SIG-M5 (cell line): ENCODE data around the gene RPP30.
"Not testable (repeated sequence)": the region's sequence is repeated elsewhere in the genome, so short reads cannot be mapped to it uniquely, and the experiment has no call there.

Experiments used
- DNase-seq: peaks from one replicate; lab custom pipeline; 2025; lab: John Stamatoyannopoulos, UW

The RPP30 gene

DNA sequence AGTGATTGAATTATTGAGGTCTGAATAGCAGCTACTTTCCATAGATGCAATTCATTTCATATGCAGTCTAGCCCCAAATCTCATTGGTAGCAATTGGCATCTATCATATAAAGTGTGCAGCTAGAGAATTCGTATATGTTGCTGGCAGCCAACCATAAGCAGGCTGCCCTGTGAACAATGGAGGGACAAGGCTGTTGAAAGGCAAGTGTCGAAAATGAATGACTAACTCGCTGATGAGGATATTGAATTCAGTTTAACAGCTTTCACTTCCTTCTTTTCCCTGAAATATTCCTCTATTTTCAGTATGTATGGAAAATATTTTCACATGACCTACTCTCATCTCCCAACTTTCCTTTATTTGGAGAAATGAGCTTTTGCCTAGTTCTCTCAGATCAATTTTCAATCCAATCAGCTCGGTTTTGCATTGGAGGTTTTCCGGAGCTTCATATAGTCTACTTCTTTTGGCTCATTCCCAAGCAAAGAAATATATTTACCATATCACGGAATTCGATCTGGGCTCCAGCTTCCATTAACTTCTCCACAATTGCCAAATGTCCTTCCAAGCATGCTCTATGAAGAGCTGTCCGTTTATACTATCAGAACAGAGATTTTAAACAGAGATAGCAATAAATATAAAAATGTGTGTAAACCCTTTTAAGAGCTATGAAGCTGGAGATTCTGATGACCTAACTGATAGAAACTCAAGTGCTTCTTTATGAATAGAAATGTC, 45.6 kb downstream of the RPP30 start:
- no peak for DNase-seq

DNA sequence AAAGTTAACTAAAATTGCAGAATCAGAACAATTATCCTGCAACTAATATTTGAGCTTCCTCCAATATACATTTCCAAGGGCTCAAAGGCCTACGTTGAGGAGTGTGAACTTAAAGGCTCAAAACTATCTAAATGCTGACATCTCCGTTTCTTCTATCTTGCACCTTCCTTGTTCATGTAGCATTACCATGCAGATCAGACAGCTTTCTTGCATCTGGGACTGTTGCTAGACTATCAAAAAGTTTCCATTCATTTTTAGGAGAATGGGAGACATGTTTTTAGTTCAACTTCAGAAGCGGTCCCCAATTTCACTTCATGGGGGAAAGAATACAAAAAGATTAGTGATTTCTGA, 46.2 kb downstream of the RPP30 start:
- DNase-seq: no peak

DNA sequence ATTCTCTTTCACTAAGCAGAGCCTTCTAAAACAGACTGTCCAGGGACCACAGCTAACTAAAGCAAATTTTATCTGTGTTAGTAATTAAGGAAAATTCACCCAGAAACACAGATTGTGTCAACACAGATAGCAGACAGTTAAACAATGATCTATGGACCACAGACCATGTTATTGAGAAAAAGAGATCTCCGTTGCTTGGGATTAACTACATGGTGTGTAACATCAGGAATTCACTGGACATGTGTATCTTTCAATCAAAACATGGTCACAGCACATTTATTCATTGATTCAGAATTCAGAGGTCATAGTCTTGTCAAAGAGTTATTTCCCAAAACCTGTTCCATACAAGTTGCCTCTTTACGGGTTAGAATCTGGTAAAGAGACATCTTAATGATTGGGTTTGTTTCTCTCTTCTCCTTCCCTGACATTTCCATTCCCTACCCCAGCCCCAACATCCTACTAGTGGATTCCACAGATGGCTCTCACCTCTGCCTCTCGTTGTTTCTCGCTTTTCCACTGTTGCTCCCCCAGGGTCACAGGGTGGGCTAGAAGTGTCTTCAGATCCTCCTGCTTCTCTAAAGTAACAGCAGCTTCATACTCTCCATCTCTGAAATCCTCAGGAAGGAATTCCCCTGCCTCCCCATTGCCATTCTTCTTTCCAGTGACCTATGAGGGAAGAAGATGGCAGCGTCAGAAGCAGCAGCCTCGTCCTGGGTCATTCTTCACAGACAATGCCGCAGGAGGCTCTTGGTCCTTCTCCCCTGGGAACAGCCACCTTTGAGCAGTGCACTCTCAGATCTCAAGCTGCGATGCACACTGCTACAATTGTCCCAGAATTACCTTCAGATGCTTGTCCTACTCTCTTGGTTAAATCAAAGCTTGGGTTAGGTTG, 48.2 kb downstream of the RPP30 start:
- DNase-seq: no peak

DNA sequence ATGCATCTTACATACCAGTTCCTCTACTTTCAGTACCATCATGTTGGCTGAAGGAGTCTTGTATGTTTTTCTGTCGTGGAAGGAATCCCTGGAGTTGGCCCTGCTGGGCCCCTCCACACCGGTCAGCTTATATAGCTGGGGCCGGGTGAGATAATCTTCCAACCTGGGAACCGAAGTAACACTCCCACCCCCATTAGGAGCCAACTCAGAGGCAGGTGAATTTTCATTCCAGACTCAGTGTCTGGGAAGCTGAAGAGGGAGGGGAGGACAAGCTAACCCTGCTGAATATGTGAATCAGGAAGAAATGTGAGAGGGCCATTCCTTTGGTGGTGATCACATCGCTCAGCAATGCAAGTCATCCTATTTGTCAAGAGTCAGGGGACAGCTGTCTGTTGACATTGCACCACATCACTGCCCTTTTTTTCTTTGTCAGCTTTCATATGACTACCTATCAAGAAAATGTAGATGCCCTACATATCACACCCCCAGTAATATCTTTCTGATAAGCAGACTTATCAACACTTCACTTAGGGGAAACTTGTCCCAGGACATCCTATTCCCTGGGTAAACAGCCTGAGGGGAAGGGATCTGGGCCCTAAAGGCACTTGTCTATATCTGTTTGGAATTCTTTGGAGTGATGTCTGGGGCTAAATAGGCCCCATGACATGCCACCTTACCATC, 49.4 kb downstream of the RPP30 start, which contains the start of gene ANKRD1:
ANKRD1 (minus strand) TSS at position 102 of the 681 bp plus-strand sequence; CDS start at position 42, 60 bp downstream.
- DNase-seq: no peak

DNA sequence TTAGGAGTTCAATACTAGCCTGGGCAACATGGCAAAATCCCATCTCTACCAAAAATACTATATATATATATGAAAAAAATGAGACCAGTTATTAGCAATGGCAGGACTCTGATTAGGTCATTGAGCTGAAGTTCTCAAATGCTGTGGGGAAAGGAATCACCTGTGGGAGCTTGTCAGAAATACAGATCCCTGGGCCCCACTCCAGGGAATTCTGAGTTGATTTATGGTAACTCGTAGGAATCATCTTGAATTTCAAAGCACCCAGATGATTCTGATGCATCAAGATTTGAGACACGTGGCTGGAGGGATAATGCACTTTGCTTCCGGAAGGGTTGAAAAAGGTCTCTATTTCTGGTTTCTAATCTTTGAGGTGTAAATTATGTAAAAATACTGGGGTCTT, 50.1 kb downstream of the RPP30 start:
- no peak for DNase-seq

DNA sequence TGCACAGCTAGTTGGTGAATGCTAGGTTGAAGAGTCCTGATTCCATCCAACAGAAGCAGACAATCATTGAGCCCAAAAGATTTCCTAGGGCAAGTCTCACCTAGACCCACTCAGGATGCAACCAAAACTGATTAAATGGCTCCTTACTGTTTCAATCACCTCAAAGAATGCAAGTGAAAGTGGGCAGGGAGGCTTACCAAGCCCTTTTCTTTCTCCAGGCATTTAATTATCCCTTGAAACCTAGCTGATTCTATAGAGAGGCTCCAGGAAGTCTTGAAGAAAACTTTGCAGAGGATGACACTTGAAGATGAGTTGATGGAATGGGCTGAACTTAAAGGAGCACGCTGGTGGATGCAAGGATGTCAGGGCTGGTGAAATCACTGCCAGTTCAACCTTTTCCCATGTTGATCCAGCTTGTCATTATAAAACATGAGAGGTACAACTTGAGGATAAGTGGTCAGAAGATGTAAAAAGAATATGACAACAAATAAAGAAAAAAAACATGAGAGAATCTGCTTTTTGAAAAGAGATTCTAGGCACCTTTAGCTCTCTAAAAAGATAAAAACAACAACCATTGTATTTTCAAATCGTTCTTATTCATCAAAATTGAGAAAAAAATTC, 51.4 kb downstream of the RPP30 start:
- no peak for DNase-seq

DNA sequence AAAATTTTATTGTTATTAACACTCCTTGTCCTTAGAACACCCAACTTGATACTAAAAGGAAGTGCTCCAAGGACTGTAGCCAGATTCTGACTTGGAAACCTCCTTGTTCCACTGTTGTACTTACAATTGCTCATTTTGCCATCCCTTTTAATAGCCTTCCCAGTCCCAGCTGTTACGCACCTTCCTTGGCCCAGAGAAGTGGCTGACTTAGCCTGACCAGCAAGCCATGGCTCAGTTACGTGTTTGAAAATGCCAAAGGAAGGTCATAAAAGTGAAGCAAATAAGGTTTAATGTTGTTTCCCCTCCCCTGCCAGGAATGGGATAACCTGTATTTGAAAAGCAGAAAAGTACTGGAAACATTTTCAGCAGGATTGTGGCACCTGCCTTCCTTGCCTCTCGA, 52.8 kb downstream of the RPP30 start:
- DNase-seq: no peak

DNA sequence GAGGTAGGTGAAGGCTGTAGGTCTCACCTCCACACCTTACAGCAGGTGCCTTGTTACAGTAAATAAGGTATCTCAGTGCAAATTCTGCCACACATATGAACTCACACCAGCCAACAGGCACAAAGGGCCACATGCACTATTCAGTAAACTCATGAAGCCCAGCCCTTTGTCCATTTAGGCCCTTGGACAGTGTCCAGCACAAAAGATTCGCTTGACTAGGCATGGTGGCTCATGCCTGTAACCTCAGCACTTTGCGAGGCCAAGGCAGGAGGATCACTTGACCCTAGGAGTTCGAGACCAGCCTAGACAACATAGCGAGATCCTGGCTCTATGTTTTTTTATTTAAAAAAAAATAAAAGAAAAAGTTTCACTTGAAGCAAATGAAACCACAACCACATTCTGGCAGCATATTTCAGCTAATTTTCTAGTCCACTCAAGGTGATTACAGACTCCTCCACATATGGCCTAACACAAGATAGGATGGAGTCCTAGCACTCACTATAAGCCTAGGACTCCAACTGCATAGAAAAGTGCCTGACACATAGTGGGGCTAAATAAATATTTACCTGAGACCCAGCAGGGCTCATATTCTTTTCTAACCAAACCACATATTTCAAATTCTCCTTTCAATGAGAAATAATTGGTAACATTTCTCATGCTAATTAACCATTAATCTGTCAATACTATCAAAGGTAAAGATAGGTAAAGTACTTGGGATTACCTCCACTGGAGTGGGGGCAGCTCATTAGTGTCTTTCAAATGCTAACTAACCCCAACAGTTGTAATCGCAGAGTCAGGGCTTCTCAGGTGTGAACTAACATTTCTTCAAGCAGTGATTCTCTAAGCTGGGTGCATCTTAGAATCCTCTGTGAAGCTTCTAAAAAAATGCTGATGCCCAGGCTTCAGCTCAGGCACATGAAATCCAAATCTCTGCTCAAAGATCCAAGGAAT, 53.6 kb downstream of the RPP30 start:
- no peak for DNase-seq

DNA sequence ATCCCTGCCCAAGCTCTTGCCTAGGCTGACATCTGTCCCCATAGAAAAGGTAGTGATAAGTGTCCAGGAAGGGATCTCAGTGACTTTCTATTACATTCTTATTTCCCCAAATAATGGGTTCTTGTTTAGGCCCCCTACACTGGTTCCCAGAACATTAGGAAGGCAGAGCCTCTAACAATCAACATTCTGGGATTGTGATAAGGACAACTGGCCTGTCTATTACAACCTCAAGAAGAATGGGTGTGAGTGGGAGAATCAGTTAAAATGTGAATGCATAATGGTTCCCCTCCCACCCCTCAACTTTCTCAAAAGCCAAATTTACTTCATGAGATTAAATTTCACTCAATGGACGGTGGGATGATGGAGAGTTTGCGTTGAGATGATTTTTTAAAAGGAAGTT, 55.5 kb downstream of the RPP30 start:
- DNase-seq: no peak

DNA sequence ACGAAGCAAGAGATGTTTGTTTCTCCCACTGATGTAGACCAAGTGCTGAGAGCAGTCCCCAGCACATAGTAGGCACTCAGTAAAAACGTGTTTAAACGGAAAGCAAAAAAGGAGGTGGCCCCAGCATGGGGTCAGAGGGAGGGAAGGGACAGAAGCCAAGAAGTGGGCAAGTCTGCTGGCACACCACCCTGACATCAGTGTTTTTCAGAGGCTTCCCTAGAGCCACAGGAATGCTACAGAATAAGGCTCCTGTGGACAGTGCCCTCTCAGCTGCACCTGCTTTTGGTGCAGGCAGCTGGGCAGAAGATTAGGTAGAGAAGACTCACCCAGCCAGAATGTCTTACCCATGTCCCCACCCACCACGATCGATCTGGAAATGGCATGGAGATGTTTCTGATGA, 57.4 kb downstream of the RPP30 start:
- DNase-seq: no peak

DNA sequence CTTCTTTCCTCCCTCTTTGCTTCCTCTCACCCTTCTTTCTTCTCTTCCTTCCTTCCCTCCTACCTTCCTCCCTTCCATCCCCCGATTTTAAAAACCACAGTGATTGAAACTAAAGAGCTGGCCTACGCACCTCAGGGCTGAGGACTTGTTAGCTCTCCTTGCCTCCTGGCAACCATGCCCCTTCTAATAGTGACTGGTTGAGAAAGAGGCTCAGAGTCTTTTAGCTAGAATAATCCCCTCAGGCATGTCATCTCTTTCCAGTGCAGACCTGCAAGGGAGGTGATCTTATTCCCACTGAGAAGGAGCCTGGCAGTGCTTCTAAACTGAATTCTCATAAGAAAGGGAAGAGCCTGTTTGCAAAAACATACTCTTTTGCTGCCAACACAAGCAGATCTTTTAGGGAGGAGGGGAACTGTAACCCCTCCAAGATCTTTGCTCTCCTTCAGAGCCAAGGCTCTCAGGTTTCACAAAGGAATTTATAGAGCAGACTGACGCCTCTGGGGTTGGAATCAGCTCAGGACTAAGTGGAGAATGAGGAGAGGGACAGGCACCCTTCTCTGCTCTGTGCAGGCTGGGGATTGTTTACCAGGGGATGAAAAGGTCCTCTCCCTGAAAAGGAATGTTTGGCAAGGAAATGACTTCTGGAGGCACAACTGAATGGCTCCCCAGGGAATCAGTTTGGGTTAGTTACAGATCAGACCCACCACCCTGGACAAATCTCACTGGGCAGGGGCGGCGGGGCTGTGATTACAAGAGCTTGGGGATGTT, 58.5 kb downstream of the RPP30 start:
- DNase-seq: no peak

DNA sequence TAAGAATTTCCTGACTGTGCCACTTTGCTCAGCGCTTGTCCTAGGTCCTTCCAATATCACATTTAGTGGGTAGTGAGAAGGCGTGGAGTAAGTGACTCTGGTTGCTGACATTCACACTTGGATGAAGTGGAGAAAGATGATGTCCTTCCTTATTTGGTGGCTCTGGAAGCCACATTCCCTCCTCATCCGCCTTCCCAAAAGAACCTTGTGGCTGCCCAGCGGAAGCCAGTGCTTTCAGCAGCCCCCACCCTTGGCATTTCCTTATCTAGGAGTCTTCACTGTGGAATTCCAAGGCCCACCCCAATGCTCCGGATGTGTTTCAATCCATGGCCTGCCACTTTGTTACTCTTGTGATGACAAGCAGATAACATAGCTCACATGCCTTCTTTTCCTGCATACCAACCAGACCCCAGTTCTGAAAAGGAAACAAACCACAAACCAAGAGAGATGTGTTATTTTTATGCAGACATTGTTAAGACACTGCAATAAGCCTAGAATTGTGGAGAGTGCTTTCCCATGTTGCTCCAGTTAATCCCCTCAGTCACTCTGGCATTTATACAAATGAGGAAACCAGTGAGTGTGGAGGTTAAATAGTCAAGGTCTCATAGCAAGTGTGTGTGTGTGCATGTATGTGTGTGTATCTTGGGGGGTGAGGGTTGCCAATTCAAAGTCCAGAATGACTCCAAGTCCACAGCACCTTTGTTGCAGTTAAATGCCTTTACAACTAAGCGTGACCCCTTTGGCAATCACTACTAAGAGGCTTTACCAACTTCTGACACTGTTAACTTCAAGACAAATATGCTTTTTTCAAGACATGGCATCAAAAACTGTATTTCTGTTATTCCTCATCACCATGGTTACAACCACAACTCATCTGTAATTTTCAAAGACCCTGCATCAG, 59.4 kb downstream of the RPP30 start:
- no peak for DNase-seq

DNA sequence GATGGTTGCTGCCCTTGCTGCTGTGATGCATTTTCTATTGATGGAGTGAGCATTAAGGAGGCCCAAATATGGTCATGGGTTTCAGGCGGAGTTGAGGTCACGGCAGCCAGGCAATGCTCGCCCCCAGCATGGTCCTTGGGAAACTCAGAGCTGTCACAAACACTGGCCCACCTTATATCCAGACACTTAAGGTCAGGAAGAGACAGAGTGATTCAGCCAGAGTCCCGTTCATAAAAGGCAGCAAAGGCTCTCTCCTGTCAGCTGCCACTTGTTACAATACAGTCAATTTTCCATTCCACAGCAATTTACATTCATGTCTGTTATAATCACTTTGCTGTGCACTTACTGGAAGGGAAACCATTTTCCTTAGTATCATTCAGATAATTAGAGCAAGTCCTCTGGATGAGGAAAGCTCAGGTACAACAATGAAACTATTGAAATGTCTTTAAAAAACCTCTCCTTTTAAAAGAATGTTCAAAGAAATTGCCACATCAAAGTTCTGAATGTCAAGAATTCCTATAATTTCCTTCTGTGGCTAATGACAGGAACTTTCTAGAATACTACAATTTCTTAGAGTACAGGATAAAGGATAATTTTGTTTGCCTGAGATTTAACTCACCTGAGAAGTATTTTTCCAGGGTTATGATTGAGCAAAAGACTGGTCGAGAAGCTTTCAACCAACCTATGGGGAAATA, 64.0 kb downstream of the RPP30 start:
- no peak for DNase-seq

DNA sequence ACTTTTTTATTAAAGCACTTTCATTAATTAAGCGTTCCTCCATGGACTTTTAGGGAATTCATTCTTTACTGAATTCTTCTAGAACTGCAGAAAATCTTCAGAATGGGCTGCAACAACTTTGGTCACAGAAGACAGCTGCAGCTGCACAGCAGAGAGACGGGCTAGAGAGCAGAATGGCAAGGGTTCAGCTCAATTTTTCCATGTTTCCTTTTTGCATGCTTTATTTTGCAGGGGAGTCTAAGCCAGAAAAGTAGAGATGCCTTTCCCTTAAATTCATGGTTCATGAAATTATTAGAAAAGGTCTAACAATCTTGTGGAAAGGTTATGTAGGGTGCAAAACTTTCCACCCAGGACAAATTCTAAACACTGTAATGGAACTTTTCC, 64.5 kb downstream of the RPP30 start:
- DNase-seq: no peak

DNA sequence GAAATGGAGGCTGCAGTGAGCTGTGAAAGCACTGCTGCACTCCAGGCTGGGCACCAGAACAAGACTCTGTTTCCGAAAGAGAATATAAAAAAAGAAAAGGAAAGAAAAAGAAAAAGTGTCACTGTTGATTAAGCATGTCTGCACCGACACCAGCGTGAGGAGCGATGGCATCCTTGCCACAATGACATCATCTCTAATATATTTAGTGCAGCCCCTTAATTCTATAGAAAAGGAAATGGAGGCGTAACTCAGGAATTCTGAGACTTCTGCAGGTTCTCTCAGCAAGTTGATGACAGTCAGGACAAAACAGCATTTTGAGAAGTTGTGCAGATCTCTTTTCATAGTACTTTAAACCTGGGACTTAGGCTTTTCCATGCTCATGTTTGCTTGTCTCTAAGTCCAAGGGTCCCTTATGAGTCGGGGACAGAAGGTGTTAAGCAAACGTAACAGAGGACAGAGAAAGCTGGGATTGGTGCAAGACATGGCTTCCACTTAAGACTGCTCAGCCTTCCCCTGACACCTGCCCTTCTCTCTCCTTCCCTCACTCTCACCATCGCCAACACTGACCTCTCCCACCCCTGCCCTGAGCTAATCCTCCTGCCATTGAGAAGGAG, 66.0 kb downstream of the RPP30 start:
- DNase-seq: no peak

DNA sequence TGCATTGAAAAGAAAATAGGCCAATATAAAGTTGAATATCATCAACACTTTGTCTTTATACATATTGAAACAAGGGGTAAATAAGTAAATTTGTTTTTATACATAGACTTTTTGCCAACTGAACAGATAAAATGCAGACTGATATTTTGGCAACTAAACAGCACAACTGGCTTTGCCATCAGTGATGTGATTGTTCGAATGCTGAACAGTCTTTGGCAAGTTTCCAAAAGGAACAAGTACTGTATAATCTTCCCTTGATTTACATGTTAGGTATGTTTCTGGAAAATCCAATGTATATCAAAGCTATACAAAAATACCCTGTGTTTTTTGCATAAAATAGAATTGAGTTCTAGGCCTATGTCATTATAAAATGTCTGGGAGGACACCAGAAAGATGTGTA, 67.3 kb downstream of the RPP30 start:
- DNase-seq: no peak

DNA sequence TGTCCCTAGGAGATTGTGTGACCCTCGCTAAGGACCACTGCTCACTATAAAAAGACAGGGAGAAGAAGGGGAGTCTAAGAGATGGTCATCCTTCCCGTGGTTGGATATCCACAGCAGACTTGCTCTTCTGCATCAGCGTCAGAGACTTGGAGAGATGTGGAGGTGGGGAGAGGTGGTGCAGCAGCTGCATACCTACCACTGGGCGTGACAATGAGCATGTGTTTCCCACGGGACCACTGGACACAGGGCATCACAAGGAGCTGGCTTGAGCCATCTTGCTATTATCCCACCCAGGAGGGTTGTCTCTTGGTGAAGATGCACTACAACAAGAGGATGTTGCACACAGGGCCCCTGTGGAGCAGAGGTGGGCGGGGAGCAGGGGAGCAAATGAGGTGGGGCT, 67.9 kb downstream of the RPP30 start:
- no peak for DNase-seq

DNA sequence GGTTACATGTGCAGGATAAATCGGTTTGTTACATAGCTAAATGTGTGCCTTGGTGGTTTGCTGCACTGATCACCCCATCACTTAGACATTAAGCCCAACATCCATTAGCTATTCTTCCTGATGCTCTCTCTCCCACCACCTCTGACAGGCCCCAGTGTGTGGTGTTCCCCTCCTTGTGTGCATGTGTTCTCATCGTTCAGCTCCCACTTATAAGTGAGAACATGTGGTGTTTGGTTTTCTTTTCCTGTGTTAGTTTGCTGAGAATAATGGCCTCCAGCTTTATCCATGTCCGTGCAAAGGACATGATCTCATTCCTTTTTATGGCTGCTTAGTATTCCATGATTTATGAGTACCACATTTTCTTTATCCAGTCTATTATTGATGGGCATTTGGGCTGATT, 71.2 kb downstream of the RPP30 start:
- not testable (repeated sequence) for DNase-seq
